ENCODE measurements around the gene SERINC4.

Gene SERINC4

DNA sequence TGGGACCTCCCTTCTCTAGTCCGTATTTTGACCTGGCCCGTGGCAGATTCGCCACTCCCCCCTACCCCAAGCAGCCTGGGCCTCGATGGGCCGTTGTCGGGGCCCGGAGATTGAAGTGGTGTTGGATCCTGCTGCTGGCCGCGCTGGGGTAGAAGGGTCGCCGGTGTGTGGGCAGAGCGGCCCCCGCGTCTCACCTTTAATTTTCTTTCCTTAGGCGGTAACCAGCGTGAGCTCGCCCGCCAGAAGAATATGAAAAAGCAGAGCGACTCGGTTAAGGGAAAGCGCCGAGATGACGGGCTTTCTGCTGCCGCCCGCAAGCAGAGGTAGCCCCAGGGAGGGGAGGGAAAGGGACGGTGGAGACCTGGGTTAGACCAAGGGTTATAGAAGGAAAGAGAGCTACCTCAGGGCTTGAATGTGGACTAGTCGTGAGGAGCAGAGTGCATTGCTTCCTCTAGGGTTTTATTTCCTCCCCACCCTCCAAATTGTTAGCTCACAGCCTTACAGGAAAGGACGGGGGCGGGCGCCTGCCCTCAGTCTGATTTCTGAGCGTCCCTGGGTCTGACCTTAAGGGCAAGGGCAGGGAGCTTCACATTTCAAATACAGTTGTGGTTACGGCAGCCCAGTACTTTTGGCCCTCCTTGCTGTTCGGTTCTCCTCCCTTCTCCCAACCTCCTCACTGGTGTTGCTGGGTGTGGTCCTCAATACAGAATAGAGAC, 7.1 kb downstream of the SERINC4 start:
- peak overlapping the region; percentile 98 for H3K27ac ChIP-seq
- no peak for TF ChIP-seq ZFX (IDR thresholded peaks at IDR 0.05; ENCODE audit: borderline replicate concordance)
- TF ChIP-seq, protein P1, sequence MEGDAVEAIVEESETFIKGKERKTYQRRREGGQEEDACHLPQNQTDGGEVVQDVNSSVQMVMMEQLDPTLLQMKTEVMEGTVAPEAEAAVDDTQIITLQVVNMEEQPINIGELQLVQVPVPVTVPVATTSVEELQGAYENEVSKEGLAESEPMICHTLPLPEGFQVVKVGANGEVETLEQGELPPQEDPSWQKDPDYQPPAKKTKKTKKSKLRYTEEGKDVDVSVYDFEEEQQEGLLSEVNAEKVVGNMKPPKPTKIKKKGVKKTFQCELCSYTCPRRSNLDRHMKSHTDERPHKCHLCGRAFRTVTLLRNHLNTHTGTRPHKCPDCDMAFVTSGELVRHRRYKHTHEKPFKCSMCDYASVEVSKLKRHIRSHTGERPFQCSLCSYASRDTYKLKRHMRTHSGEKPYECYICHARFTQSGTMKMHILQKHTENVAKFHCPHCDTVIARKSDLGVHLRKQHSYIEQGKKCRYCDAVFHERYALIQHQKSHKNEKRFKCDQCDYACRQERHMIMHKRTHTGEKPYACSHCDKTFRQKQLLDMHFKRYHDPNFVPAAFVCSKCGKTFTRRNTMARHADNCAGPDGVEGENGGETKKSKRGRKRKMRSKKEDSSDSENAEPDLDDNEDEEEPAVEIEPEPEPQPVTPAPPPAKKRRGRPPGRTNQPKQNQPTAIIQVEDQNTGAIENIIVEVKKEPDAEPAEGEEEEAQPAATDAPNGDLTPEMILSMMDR (IDR thresholded peaks at IDR 0.05), result no peak

DNA sequence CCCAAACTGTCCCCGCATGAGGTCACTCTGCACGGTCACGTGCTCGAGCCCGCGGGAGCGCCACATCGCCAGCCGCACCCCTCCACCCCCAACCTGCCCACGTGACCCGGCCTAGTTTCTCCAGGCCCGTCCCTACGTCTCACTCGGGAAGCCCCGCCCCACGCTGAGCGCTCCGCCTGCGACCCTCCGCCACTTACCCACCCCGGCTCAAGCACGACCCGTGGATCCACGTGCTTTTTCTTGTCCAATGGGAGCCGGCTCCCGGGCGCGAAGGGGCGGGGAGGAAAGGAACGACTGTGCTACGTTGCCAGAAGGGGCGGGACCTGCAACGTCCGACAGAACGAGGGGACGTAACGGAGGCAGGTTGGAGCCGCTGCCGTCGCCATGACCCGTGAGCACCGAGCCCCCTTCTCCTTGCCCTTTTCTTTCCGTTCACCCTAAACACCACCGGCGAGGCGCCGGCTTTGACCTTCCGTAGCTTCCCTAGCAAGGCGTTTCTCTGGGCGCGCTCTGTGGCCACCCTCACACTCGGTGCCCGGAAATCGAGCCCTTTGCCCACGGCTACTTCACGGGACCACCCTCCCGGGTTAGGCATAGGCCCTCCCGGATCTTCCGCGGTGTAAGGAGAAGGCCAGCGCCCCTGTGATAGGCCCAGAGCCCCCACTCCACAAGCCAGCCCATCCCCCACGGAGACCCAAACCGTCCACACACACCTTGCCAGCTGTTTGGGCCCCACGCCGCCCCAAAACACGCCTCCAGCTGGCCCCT, 7.8 kb downstream of the SERINC4 start, which contains the start of gene SERF2:
Gene SERF2, plus strand, starts transcription at position 328 of the 768 bp plus-strand sequence. Its CDS starts 57 bp downstream, at position 385.
- H3K27ac ChIP-seq, result peak within 1 kb of the TSS; percentile 98
- no peak for TF ChIP-seq ZFX (IDR thresholded peaks at IDR 0.05; ENCODE audit: borderline replicate concordance)
- TF ChIP-seq, protein P1 (IDR thresholded peaks at IDR 0.05), result no peak

DNA sequence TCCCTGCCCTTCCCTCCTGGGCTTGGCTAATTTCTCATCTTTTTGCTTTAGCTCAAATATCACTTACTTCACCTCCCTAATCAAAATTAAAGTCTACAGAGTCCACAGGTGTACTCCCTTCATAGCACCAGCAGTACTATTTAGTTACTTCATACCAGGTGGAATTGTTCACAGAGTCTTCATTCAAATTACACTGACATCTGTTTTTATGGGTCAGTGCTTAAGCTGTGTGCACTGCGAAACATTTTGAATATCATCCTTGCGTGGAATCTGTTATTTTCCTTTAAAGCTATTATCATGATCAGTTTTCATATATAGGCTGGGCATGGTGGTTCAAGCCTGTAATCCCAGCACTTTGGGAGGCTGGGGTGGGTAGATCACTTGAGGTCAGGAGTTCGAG, 10.6 kb downstream of the SERINC4 start:
- no peak overlapping the region; the same call in 1 of the 2 replicates for H3K27ac ChIP-seq
- TF ChIP-seq, protein P1 (IDR thresholded peaks at IDR 0.05), result no peak
- no peak for TF ChIP-seq ZFX (IDR thresholded peaks at IDR 0.05; ENCODE audit: borderline replicate concordance)

DNA sequence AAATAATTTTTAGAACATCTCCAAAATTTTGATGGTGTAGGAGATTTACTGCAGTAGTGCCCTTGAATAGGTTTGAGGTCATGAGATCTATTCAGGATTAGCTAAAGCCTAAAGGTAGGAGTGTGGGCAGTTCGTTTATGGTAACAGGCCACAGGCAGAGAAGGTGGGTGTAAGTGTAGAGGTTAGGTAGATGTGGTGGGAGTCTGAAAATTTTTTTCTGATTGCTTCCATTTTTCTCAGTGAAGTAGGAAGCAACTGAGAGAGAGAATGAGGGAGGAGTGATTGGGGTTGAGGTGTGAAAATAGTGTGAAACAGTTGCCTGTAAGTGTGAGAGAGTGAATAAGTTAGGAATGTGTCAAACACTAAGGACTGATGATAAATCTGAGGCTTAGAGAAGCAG, 21.0 kb downstream of the SERINC4 start:
- TF ChIP-seq, protein P1 (IDR thresholded peaks at IDR 0.05), result no peak
- no peak for TF ChIP-seq ZFX (IDR thresholded peaks at IDR 0.05; ENCODE audit: borderline replicate concordance)
- H3K27ac ChIP-seq, result no peak overlapping the region

DNA sequence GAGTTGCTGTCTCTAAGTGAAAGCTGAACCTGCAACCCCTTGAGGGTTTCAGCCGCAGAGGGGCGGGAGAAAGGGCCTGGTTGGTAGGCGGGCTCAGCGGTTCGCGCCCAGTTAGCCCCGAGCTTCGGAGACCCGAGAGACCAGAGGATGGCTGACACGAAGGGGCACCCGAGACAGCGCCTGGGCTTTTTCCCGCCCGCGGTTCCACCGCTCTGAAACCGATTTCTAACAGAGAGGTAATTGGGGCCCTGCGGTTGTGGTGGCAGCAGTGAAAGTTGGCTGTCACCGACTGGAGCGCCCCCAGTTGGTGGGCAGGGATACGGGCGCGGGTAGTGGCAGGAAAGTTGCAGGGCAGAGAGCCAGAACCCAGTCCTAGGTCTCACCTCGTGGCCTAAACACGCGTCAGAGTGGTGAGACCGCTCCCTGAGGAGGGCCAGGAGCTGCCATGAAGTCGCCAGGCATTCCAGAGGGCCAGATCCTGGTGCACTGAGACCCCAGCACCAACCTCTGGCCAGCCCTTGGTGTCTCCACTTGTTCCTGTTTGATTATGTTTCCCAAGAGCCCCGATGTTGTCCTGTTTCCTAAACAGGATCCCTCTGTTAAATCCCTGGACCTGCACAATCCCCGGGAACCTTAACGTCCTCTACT, 22.6 kb downstream of the SERINC4 start:
- no peak for TF ChIP-seq ZFX (IDR thresholded peaks at IDR 0.05; ENCODE audit: borderline replicate concordance)
- TF ChIP-seq, protein P1 (IDR thresholded peaks at IDR 0.05), result peak; percentile 92
- H3K27ac ChIP-seq, result peak overlapping the region; percentile 92

DNA sequence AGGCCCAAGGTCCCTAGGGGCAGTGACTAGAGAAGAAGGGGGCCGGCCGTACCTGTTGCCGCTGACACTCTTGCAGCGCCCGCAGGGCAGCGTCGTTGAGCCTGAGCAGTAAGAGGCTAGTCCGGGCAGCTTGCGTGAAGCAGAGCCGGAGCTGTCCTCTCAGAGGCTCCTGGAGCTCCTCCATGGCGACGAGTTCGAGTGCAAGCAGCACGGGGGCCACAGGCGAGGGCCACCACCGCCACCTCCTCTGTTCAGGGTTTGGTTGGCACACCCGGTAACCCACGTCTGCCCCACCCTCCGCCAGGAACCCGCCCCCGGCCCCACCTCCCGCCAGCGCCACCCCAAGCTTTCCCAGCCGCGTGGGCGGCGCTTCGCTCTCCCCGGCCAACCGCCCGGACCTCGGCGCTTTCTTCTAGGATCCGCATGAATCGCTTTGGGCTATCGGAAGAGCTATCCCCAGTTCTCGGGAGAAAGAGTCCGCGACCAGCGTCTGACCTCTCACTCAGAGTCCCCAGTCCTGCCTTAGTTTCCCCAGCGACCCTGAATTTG, 23.2 kb downstream of the SERINC4 start, which contains the start of gene ELL3:
Gene ELL3, minus strand, starts transcription at position 249 of the 549 bp plus-strand sequence. Its CDS starts 65 bp downstream, at position 184.
- no peak for TF ChIP-seq ZFX (IDR thresholded peaks at IDR 0.05; ENCODE audit: borderline replicate concordance)
- peak within 1 kb of the TSS; percentile 92 for H3K27ac ChIP-seq

DNA sequence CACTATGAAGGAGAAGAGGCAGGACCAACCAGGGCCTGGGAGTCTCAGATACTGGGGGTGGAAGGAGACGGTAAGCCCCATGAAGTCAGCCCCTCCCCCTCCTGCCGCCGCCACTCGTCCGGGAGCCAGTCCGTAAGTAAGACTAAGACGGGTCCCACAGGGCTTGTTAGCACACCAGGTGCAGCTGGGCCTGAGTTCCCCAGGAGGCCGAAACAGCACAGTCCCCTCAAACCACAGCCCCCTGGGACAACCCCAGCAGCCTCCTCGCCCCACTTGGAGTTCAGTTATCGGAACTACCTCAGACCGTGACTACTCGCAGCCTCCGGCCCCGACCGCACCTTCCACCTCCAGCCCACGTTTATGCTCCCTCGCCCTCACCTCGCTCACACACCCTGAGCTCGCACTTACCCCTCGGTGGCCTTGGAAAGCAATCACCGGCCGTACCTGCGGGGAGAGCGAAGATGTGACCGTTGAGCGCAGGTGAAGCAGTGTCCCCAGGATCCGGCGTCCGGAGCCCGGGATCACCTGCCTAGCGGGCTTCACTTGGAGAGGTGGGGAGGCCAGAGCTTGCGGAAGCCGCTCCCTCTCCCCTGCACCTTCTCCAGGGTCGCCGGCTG, 23.8 kb downstream of the SERINC4 start:
- no peak for TF ChIP-seq ZFX (IDR thresholded peaks at IDR 0.05; ENCODE audit: borderline replicate concordance)
- TF ChIP-seq, protein P1 (IDR thresholded peaks at IDR 0.05), result no peak
- peak overlapping the region; percentile 92 for H3K27ac ChIP-seq

Data from 22Rv1 (cell line).